Adrenal gland (tissue), 12 donors: Measurements from ENCODE around the gene GPLD1. TPM values are rescaled to one million over a fixed set of nuclear protein-coding genes. Genes with fewer than 3 reads are reported as not detected.

Experiments used
- DNase-seq, 7 donors: peaks; one replicate each; pipeline ENCODE4 v3.0.0-alpha.2; 2019 to 2020
- H3K27ac ChIP-seq, 5 donors: fragments of 200-600 bp; sonication (generic) in 4 of 5; 1 replicate in 3 of 5; 2 replicates in 2 of 5; pipeline versions ENCODE4 v1.5.1 to v1.8.0; 2016 to 2020; ENCODE audit warnings: mild to moderate bottlenecking in 1 of 5
- H3K27me3 ChIP-seq: fragments of 200-600 bp; 2 replicates; pipeline ENCODE4 v1.8.0; 2021
- H3K36me3 ChIP-seq, 2 donors: fragments of 200-600 bp; replicated peaks in 1 of 2; 1 replicate in 1 of 2; 2 replicates in 1 of 2; pipeline versions ENCODE4 v1.5.1 to v1.8.0; 2018 to 2022
- H3K4me1 ChIP-seq, 2 donors: fragments of 200-600 bp; replicated peaks in 1 of 2; 1 replicate in 1 of 2; 2 replicates in 1 of 2; pipeline versions ENCODE4 v1.5.1 to v1.8.0; 2018 to 2021
- H3K4me3 ChIP-seq, 4 donors: fragments of 200-600 bp; sonication (generic) in 3 of 4; one replicate each; pipeline ENCODE4 v1.5.1; 2016 to 2018
- H3K9me3 ChIP-seq, 3 donors: fragments of 200-600 bp; sonication (generic) in 1 of 3; replicated peaks in 1 of 3; 1 replicate in 2 of 3; 2 replicates in 1 of 3; pipeline versions ENCODE4 v1.5.1 to v1.8.0; 2016 to 2021
- POLR2A ChIP-seq, 2 donors: fragments of 450-650 bp; IDR thresholded peaks; one replicate each; pipeline ENCODE4 v1.6.1; 2017; ENCODE audit warnings: antibody characterized with exemption in 2 of 2, mild to moderate bottlenecking in 2 of 2, moderate library complexity in 1 of 2
- WGBS, 4 donors: extraction: QIAGEN DNeasy Blood & Tissue Kit in 2 of 4; methylation state at CpG; one replicate each; pipeline versions ENCODE4 v1.1.5 to v1.1.7; 2013 to 2017; 5-methylcytosine and 5-hydroxymethylcytosine counted together
- intact Hi-C, 2 donors: fragments of 100-400 bp; cut with DNase I; formaldehyde crosslinking; loops; one replicate each; pipeline versions ENCODE4 v1.14.1 to v1.15.0; 2022 to 2023
- polyA plus RNA-seq, 3 donors: library from polyadenylated mRNA; stranded (reverse); fragments of 200-250 nt in 2 of 3; fragments of 350-450 nt in 1 of 3; fragmentation: Illumina TruSeq in 1 of 3; extraction: RNeasy Lipid Tissue Mini Kit (QIAGEN cat#74804) in 1 of 3; gene quantifications; one replicate each; pipeline ENCODE4 v1.2.3, GENCODE V29; 2013 to 2014
- total RNA-seq, 9 donors: library from RNA; depleted of rRNA in 4 of 9; stranded (reverse); fragments of >200 nt in 4 of 9; fragments of 120-200 nt in 1 of 9; fragmentation: NEBNext Ultra II Directional in 1 of 9; extraction: Animal tissue kit (Norgen Biotek cat#: 25700) in 1 of 9; gene quantifications; one replicate each; pipeline versions ENCODE4 v1.1.0 to v1.2.4, GENCODE V29; 2013 to 2023
- TF ChIP-seq, protein P1 (sequence below), 6 experiments: fragments of 450-650 bp in 4 of 6; fragments of 200-600 bp in 2 of 6; sonication (generic) in 1 of 6; IDR thresholded peaks; 1 replicate in 5 of 6; 2 replicates in 1 of 6; pipeline versions ENCODE4 v1.5.1 to v1.8.0; 2016 to 2021; ENCODE audit warnings: antibody characterized with exemption in 6 of 6, mild to moderate bottlenecking in 2 of 6, moderate library complexity in 1 of 6
- donor health status: healthy with polysubstance abuse.
- donor health status: Bipolar disorder and iron deficiency.
- donor health status: DM: yes; HTN: yes; CAD: no.
- donor health status: DM: no; HTN: no; CAD: no.
- donor health status: DM: no; HTN: no; CAD: no.
- donor health status: DM: yes; HTN: yes; CAD: no.

GPLD1 gene
- total and polyA plus RNA-seq, 12 donors: 0.34 to 1.8 (median 0.98) TPM

DNA sequence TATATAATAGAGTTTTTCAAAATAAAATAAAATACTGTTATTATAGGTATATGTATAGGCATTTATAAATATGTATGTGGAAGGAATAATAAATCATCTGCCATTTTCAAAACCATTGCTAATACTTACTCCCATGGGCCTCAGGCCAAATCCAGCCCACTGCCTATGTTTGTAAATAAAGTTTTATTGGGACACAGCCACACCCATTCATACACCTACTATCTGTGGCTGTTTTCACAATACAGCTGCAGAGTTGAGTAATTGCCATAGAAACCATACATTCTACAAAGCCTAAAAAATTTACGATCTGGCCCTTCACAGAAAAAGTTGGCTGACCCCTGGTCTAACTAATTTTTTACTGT, 14.9 kb upstream of the GPLD1 start:
- TF ChIP-seq, protein P1, sequence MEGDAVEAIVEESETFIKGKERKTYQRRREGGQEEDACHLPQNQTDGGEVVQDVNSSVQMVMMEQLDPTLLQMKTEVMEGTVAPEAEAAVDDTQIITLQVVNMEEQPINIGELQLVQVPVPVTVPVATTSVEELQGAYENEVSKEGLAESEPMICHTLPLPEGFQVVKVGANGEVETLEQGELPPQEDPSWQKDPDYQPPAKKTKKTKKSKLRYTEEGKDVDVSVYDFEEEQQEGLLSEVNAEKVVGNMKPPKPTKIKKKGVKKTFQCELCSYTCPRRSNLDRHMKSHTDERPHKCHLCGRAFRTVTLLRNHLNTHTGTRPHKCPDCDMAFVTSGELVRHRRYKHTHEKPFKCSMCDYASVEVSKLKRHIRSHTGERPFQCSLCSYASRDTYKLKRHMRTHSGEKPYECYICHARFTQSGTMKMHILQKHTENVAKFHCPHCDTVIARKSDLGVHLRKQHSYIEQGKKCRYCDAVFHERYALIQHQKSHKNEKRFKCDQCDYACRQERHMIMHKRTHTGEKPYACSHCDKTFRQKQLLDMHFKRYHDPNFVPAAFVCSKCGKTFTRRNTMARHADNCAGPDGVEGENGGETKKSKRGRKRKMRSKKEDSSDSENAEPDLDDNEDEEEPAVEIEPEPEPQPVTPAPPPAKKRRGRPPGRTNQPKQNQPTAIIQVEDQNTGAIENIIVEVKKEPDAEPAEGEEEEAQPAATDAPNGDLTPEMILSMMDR (IDR thresholded peaks at IDR 0.05): no peak
- H3K36me3 ChIP-seq: no peaks in the 10 kb centered on the region

DNA sequence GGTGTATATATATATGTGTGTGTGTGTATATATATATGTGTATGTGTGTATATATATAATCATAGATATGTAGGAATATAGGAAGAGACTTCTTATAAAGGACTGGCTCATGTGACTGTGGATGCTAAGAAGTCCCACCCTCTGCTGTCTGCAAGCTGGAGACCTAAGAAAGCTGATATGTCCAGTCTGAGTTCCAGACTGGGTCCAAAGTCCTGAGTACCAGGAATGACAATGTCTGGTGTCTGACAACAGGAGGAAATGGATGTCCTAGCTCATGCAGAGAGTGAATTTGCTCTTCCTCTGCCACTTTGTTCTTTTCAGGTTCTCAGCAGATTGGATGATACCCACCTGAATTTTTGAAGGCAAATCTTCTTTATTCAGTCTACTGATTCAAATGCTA, 12.5 kb upstream of the GPLD1 start:
- no peak for DNase-seq
- H3K4me3 ChIP-seq: no peak overlapping the region
- H3K27me3 ChIP-seq: no peaks in the 10 kb centered on the region
- H3K4me1 ChIP-seq: no peaks in the 10 kb centered on the region
- H3K36me3 ChIP-seq: no peaks in the 10 kb centered on the region
- no peaks in the 10 kb centered on the region for H3K9me3 ChIP-seq
- TF ChIP-seq POLR2A (IDR thresholded peaks at IDR 0.05): no peak
- TF ChIP-seq, protein P1 (IDR thresholded peaks at IDR 0.05): no peak
- intact Hi-C loops: no loop called here
- H3K27ac ChIP-seq: no peak overlapping the region

More for the DNA sequence above, 14.9 kb upstream of the GPLD1 start:
- Histone ChIP-seq H3K27me3 (no peaks in the 10 kb centered on the region), H3K27ac (no peak overlapping the region), H3K4me3 (no peak overlapping the region), H3K9me3 (no peaks in the 10 kb centered on the region), H3K4me1 (no peaks in the 10 kb centered on the region)
- DNase-seq: no peak
- intact Hi-C loops: no loop called here
- WGBS, 4 donors: 93 to 100% (median 98%) methylated on average over 1 of the region's 1 CpG

DNA sequence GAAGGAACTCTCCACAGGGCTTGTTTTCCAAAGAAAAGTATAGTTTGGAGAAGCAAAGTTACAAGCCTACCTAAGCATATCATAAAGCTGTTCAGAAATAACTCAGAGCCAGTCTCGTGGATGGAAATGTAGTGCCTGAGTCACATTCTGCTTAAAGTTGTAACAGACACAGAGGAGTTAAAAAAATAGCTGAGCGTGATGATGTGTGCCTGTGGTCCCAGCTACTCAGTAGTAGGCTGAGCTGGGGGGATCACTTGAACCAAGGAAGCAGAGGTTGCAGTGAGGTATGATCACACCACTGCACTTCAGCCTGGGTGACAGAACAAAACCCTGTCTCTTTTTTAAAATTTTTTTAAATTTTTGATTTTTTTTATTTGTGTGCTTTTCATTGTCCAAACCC, 12.0 kb upstream of the GPLD1 start:
- Histone ChIP-seq H3K27ac (no peak overlapping the region), H3K27me3 (no peaks in the 10 kb centered on the region), H3K36me3 (no peaks in the 10 kb centered on the region), H3K4me3 (no peak overlapping the region), H3K4me1 (no peaks in the 10 kb centered on the region), H3K9me3 (no peaks in the 10 kb centered on the region)
- 83 to 87% (median 84%) methylated on average over 2 of the region's 2 CpGs for WGBS, 4 donors
- intact Hi-C loops: no loop called here
- no peak for TF ChIP-seq POLR2A (IDR thresholded peaks at IDR 0.05)
- TF ChIP-seq, protein P1 (IDR thresholded peaks at IDR 0.05): no peak
- DNase-seq: no peak

DNA sequence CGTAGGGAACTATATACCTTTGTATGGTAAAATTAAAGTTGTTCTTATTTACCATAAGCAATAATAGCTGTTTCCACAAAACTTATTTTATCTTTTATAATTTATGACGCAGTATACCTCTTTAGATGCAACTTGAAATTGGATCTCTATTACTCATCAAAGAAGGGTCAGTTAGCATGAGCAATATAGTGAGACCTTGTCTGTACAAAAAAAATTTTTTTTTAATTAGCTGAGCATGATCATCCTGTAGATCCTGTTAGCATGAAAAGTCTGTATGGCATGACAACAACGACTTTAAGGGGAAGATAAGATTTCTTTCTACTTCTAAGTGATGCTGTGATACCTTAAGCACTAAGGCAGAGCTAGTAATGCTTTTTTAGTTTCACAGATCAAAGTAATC, 11.3 kb upstream of the GPLD1 start:
- Histone ChIP-seq H3K4me1 (no peaks in the 10 kb centered on the region), H3K9me3 (no peaks in the 10 kb centered on the region), H3K36me3 (no peaks in the 10 kb centered on the region), H3K27ac (no peak overlapping the region), H3K4me3 (no peak overlapping the region), H3K27me3 (no peaks in the 10 kb centered on the region)
- intact Hi-C loops: no loop called here
- WGBS, 4 donors: 82 to 92% (median 85%) methylated on average over 3 of the region's 3 CpGs
- TF ChIP-seq POLR2A (IDR thresholded peaks at IDR 0.05): no peak
- TF ChIP-seq, protein P1 (IDR thresholded peaks at IDR 0.05): no peak
- no peak for DNase-seq
